Activated B cell treated with CpG ODN at 0.5 μM for 24 hours (primary cell): ENCODE measurements around the gene DSCAM. TPM values are rescaled to one million over a fixed set of nuclear protein-coding genes. Genes with fewer than 3 reads are reported as not detected.

Experiments
- ATAC-seq: fragments of 200-7000 bp; cut with Tn5 transposase; one replicate; pipeline ENCODE4 v1.10.0; 2021; ENCODE audit warnings: low read depth, mild to moderate bottlenecking, moderate library complexity
- CTCF ChIA-PET: fragments of 350-600 bp; sonication (Branson Sonifier 250); formaldehyde crosslinking; loops from one replicate; lab custom pipeline; 2021; ENCODE audit warnings: antibody characterized with exemption; lab: Charles Lee
- POLR2A ChIA-PET: fragments of 350-600 bp; sonication (Branson Sonifier 250); formaldehyde crosslinking; loops from one replicate; lab custom pipeline; 2021; ENCODE audit warnings: antibody characterized with exemption; lab: Charles Lee
- DNase-seq: peaks from one replicate; pipeline ENCODE4 v3.0.0; 2022
- H3K27ac Mint-ChIP-seq: one replicate; pipeline ENCODE4 v1.8.0; 2020; ENCODE audit warnings: mixed read lengths
- H3K27me3 Mint-ChIP-seq: one replicate; pipeline ENCODE4 v1.8.0; 2021; ENCODE audit warnings: mixed read lengths
- H3K36me3 Mint-ChIP-seq: one replicate; pipeline ENCODE4 v1.8.0; 2021; ENCODE audit warnings: low read depth, mixed read lengths
- H3K4me1 Mint-ChIP-seq: one replicate; pipeline ENCODE4 v1.8.0; 2021; ENCODE audit warnings: mixed read lengths
- H3K4me3 Mint-ChIP-seq: one replicate; pipeline ENCODE4 v1.8.0; 2020; ENCODE audit warnings: mild to moderate bottlenecking, mixed read lengths
- H3K9me3 Mint-ChIP-seq: one replicate; pipeline ENCODE4 v1.8.0; 2020; ENCODE audit warnings: mixed read lengths
- intact Hi-C: fragments of 100-400 bp; cut with micrococcal nuclease; formaldehyde crosslinking; loops from one replicate; pipeline ENCODE4 v1.15.1; 2024
- total RNA-seq: library from RNA; stranded (reverse); gene quantifications from 2 replicates; pipeline ENCODE4 v1.2.3, GENCODE V29; 2022
- TF ChIP-seq, protein P1 (sequence below): fragments of 200-600 bp; IDR thresholded peaks from one replicate; pipeline ENCODE4 v1.8.0; 2022; ENCODE audit warnings: antibody characterized with exemption, mild to moderate bottlenecking

Gene DSCAM
- total RNA-seq, 1 donor from 2014 or later: not detected

DNA sequence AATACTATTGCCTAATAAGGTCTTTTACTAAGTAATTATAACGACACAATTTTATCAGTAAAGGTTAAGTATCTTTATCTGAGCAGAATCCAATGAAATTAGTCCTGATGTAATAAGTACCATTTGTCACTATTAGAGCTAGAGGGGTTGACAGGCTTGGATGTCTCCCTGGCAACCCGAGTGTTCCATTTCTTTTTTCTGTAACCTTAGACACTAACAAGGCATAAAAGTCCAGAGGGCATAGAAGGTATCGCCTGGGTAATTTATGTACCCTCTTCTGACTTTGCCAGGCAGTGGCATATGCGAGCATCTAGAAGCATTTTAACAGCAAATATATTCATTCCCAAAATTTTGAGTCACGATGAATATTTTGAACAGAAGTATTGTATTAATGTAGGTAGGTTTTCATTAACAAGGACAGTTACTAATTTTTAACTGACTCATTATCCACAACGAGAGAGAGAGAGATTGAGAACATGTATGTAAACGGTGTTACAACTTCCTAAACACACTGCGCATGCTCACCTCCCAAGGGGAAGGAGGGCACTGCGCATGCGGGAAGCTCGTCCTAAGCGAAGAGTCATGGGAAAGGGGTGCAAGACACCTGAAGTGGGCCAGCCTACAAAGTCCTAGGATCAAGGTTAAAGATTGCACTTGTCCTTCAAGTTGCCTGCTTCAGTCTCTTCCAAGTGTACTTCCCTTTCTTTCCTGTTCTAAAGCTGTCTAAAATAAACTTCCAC is 423.9 kb downstream of the DSCAM start:
- TF ChIP-seq, protein P1, sequence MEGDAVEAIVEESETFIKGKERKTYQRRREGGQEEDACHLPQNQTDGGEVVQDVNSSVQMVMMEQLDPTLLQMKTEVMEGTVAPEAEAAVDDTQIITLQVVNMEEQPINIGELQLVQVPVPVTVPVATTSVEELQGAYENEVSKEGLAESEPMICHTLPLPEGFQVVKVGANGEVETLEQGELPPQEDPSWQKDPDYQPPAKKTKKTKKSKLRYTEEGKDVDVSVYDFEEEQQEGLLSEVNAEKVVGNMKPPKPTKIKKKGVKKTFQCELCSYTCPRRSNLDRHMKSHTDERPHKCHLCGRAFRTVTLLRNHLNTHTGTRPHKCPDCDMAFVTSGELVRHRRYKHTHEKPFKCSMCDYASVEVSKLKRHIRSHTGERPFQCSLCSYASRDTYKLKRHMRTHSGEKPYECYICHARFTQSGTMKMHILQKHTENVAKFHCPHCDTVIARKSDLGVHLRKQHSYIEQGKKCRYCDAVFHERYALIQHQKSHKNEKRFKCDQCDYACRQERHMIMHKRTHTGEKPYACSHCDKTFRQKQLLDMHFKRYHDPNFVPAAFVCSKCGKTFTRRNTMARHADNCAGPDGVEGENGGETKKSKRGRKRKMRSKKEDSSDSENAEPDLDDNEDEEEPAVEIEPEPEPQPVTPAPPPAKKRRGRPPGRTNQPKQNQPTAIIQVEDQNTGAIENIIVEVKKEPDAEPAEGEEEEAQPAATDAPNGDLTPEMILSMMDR: no peak
- Mint-ChIP-seq H3K36me3 (no peaks in the 10 kb centered on the region), H3K27me3 (no peaks in the 10 kb centered on the region), H3K4me1 (no peaks in the 10 kb centered on the region), H3K9me3 (peaks cover 10% of the 10 kb centered on the region), H3K27ac (no peak overlapping the region), H3K4me3 (no peak overlapping the region)
- intact Hi-C loops: no loop called here
- DNase-seq: no peak
- ATAC-seq: no peak
- POLR2A ChIA-PET: no interaction called here
- CTCF ChIA-PET: no interaction called here

GRCh38 chr21:40421121-40421520 is 425.8 kb downstream of the DSCAM start:
- CTCF ChIA-PET: no interaction called here
- H3K27me3 Mint-ChIP-seq: no peaks in the 10 kb centered on the region

GRCh38 chr21:40416572-40416971 is 430.4 kb downstream of the DSCAM start:
- Mint-ChIP-seq H3K36me3 (no peaks in the 10 kb centered on the region), H3K9me3 (peaks cover 16% of the 10 kb centered on the region), H3K4me3 (no peak overlapping the region), H3K27ac (no peak overlapping the region), H3K4me1 (no peaks in the 10 kb centered on the region), H3K27me3 (no peaks in the 10 kb centered on the region)
- ChIA-PET CTCF (no interaction called here), POLR2A (no interaction called here)
- ATAC-seq (no peak), DNase-seq (no peak)
- TF ChIP-seq, protein P1: no peak
- intact Hi-C loops: no loop called here

More at GRCh38 chr21:40421121-40421520, 425.8 kb downstream of the DSCAM start:
- DNase-seq (no peak), ATAC-seq (no peak)
- POLR2A ChIA-PET: no interaction called here
- H3K4me3 Mint-ChIP-seq: no peak overlapping the region
- no peak overlapping the region for H3K27ac Mint-ChIP-seq
- H3K9me3 Mint-ChIP-seq: peaks cover 14% of the 10 kb centered on the region
- H3K36me3 Mint-ChIP-seq: no peaks in the 10 kb centered on the region
- H3K4me1 Mint-ChIP-seq: no peaks in the 10 kb centered on the region
- intact Hi-C loops: no loop called here
- TF ChIP-seq, protein P1: no peak

- TF ChIP-seq, protein P1: no peak
- Mint-ChIP-seq H3K4me1 (no peaks in the 10 kb centered on the region), H3K4me3 (no peak overlapping the region), H3K27me3 (no peaks in the 10 kb centered on the region), H3K27ac (no peak overlapping the region), H3K36me3 (no peaks in the 10 kb centered on the region), H3K9me3 (peaks cover 8% of the 10 kb centered on the region)
- intact Hi-C loops: no loop called here
- ChIA-PET POLR2A (no interaction called here), CTCF (no interaction called here)
- DNase-seq: no peak
- ATAC-seq: no peak
Observed at GRCh38 chr21:40408561-40408960, 438.4 kb downstream of the DSCAM start.

GRCh38 chr21:40404396-40404800 is 442.6 kb downstream of the DSCAM start:
- peaks cover 4% of the 10 kb centered on the region for H3K9me3 Mint-ChIP-seq
- CTCF ChIA-PET: no interaction called here
- TF ChIP-seq, protein P1: no peak
- no peaks in the 10 kb centered on the region for H3K27me3 Mint-ChIP-seq
- H3K36me3 Mint-ChIP-seq: no peaks in the 10 kb centered on the region
- H3K4me3 Mint-ChIP-seq: no peak overlapping the region
- ATAC-seq: no peak
- intact Hi-C loops: no loop called here
- no peak overlapping the region for H3K27ac Mint-ChIP-seq
- no peak for DNase-seq
- H3K4me1 Mint-ChIP-seq: no peaks in the 10 kb centered on the region
- POLR2A ChIA-PET: no interaction called here
